Skeletal muscle satellite cell (primary cell): Measurements from ENCODE around the gene AMBRA1.
A peak's percentile ranks its signal among the peaks of the same experiment; 100 is the strongest.

Experiments used
- H3K27me3 ChIP-seq: 2 replicates; pipeline ENCODE4 v1.7.0; 2013; ENCODE audit warnings: low read length; ENCODE audit not compliant: control insufficient read depth, insufficient read depth
- H3K36me3 ChIP-seq: 2 replicates; pipeline ENCODE4 v1.7.0; 2013; ENCODE audit warnings: mild to moderate bottlenecking, control low read depth, low read length; ENCODE audit not compliant: insufficient read depth
- H3K4me1 ChIP-seq: 2 replicates; pipeline ENCODE4 v1.7.0; 2013; ENCODE audit warnings: low read length; ENCODE audit not compliant: control insufficient read depth, insufficient read depth
- H3K4me2 ChIP-seq: 2 replicates; pipeline ENCODE4 v1.7.0; 2013; ENCODE audit warnings: mild to moderate bottlenecking, low read length
- H3K4me3 ChIP-seq: 2 replicates; pipeline ENCODE4 v1.7.0; 2013; ENCODE audit warnings: low read length
- H3K9ac ChIP-seq: 2 replicates; pipeline ENCODE4 v1.7.0; 2013; ENCODE audit warnings: mild to moderate bottlenecking, low read depth, low read length, moderate library complexity
- H3K9me3 ChIP-seq: replicated peaks from 2 replicates; pipeline ENCODE4 v1.7.0; 2013; ENCODE audit warnings: mild to moderate bottlenecking, control low read depth, low read length

AMBRA1 gene

GRCh38 chr11:46612326-46612725 lies 18.5 kb upstream of the AMBRA1 start:
- peaks cover 12% of the 10 kb centered on the region for H3K4me1 ChIP-seq
- H3K9me3 ChIP-seq = no peaks in the 10 kb centered on the region
- no peaks in the 10 kb centered on the region for H3K27me3 ChIP-seq
- no peak overlapping the region for H3K4me3 ChIP-seq
- no peak overlapping the region for H3K9ac ChIP-seq
- H3K4me2 ChIP-seq = no peak overlapping the region
- H3K36me3 ChIP-seq = no peaks in the 10 kb centered on the region

DNA sequence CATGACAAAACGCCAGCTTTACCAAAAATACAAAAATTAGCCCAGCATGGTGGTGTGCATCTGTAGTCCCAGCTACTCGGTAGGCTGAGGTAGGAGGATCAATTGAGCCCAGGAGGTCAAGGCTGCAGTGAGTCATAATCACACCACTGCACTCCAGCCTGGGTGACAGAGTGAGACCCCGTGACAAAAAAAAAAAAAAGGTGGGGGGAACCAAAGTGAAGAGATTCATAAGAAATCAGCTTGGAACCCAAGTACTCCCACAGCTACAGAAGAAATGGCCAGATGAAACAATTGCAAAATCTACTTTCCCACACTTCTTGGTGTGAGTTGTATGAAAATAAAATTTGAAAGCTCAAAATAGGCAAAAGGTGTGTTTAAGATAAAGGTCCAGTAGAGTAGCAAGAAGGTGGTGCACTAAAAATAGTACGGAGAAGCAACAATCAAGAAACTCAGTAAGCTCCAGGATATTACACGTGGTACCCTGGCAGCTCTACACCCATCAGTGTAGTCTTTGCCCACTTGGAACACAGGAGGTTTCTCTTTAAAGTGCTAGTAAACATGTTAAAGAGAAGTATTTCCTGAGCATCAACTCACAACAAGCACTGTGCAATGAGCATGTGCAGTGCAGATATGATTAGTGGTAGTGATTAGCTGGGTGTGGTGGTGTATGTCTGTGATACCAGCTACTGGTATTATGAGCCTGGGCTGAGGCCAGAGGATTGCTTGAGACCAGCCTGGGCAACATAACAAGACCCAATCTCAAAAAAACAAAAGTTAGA lies 17.9 kb upstream of the AMBRA1 start:
- Histone ChIP-seq H3K4me1 (peaks cover 12% of the 10 kb centered on the region), H3K4me2 (no peak overlapping the region), H3K4me3 (no peak overlapping the region), H3K36me3 (no peaks in the 10 kb centered on the region), H3K9me3 (no peaks in the 10 kb centered on the region), H3K9ac (no peak overlapping the region), H3K27me3 (no peaks in the 10 kb centered on the region)

DNA sequence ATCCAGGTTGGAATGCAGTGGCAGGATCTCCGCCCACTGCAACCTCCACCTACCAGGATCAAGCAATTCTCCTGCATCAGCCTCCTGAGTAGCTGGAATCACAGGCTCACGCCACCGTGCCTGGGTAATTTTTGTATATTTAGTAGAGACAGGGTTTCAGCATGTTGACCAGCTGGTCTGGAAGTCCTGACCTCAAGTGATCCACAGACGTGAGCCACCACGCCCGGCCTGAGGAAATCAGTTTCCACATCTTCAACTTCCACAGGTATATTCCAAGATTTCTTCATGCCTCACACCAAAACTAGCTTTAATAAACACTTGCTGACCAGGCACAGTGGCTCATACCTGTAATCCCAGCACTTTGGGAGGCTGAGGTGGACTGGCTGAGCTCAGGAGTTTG lies 15.6 kb upstream of the AMBRA1 start:
- Histone ChIP-seq H3K4me3 (no peak overlapping the region), H3K4me2 (no peak overlapping the region), H3K4me1 (no peaks in the 10 kb centered on the region), H3K9ac (no peak overlapping the region), H3K27me3 (no peaks in the 10 kb centered on the region), H3K9me3 (no peaks in the 10 kb centered on the region), H3K36me3 (no peaks in the 10 kb centered on the region)

DNA sequence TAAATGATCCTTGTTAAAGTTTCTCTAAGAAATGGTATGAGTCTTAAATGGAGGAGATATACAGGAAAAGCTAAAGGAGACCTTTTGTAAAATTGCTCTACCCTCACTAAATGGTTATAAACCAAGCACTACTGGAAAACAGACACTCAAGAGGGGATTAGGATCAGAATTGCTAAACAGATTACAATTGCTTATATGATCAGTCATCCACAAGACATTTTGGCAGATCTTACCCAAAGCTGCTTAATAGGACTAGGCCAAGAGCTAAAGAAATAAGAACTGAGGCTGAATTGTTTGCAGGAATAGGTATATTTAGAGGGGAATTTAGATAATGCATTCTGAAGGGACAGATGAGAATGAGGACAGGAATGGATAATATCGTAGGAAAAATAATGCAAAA lies 13.7 kb upstream of the AMBRA1 start:
- Histone ChIP-seq H3K4me2 (no peak overlapping the region), H3K4me3 (no peak overlapping the region), H3K9ac (no peak overlapping the region), H3K36me3 (peaks cover 4% of the 10 kb centered on the region), H3K4me1 (no peaks in the 10 kb centered on the region), H3K9me3 (no peaks in the 10 kb centered on the region), H3K27me3 (no peaks in the 10 kb centered on the region)

- no peak overlapping the region for H3K9ac ChIP-seq
- H3K4me3 ChIP-seq = no peak overlapping the region
- H3K4me2 ChIP-seq = no peak overlapping the region
- H3K36me3 ChIP-seq = peaks cover 4% of the 10 kb centered on the region
- no peaks in the 10 kb centered on the region for H3K9me3 ChIP-seq
- no peaks in the 10 kb centered on the region for H3K27me3 ChIP-seq
- H3K4me1 ChIP-seq = peaks cover 2% of the 10 kb centered on the region
Observed at GRCh38 chr11:46604796-46605195, 11.0 kb upstream of the AMBRA1 start.

DNA sequence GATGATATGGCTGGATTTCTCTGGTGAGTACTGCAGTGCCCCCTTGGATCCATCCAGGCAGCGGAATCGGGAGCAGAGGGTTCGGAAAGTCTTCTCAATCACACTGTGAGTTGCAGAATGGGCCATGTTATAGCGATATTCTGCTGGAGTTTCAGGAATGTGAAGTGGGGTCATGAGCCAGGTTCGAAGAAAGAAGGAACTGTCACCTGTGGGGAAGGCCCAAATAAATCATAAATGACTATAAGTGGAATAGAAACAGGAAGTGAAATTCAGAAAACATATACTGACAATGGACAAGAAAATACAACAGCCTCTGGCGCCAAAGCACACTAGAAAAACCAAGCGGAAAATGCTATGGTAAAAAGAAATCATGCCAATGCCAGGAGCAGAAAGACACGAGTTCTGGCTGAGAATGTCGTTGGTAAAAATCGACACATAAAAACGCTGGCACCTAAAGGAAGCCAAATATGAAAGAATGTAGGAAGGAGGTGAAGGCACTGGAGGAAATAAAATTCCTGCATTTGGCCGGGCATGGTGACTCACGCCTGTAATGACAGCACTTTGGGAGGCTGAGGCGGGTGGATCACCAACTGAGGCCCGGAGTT lies 10.0 kb upstream of the AMBRA1 start:
- H3K9ac ChIP-seq = no peak overlapping the region
- H3K9me3 ChIP-seq = no peaks in the 10 kb centered on the region
- peaks cover 2% of the 10 kb centered on the region for H3K4me1 ChIP-seq
- peaks cover 4% of the 10 kb centered on the region for H3K36me3 ChIP-seq
- no peak overlapping the region for H3K4me2 ChIP-seq
- H3K27me3 ChIP-seq = no peaks in the 10 kb centered on the region
- no peak overlapping the region for H3K4me3 ChIP-seq

DNA sequence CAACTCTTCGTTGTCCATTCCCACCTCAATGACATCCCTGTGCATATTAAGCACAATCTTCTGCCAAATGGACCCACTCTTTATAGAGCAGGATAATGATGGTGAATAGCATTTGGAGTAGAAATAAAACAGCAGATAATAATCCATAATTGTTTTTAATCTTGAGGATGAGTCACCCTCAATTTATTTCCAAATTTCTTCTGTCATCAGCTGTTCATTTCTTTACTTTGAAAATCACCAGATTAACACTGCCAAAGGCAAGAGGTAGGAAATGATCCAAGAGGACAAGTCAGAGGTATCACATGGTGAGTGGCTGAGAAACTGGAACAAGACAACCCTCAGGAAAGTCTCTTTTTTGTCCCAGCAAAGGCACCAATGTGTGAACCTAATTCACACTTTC lies 7.3 kb upstream of the AMBRA1 start:
- Histone ChIP-seq H3K4me2 (no peak overlapping the region), H3K27me3 (no peaks in the 10 kb centered on the region), H3K4me3 (no peak overlapping the region), H3K9me3 (no peaks in the 10 kb centered on the region), H3K4me1 (peaks cover 11% of the 10 kb centered on the region), H3K36me3 (peaks cover 4% of the 10 kb centered on the region), H3K9ac (no peak overlapping the region)

DNA sequence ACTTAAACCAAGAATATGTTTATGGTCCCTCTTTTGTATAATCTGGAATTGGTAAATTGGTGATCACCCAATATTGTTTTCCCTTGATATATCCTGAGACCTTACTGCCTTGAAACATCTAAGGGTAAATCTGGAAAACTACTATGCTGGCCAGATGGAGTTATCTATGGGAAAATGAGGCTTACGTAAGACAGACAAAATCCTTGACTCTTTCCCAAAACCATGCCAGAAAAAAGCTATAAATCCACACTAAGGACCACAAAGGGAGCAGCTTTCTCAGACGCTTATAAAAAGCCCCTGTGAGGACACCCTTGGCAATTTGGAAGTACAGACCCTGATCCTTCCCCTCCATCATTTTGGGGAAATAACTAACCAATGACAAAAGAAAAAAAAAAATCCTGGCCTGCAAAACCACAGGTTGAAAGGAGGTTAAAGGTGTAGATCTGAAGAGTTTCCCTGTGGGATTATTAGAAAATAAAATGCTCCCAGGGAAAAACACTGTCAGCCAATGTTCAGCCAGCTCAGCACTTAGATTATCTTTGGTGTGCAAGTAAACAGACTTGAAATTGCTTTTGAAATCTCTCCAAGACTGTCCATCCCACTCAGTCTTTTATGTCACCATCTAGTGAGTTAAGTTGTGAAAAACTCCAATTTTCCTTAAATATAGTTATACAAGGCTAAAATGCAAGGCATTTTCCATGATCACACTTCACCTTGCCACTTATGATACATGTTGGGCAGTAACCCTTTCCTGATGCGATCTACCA lies 6.6 kb upstream of the AMBRA1 start:
- Histone ChIP-seq H3K4me3 (no peak overlapping the region), H3K36me3 (peaks cover 4% of the 10 kb centered on the region), H3K4me2 (no peak overlapping the region), H3K9me3 (no peaks in the 10 kb centered on the region), H3K9ac (no peak overlapping the region), H3K27me3 (no peaks in the 10 kb centered on the region), H3K4me1 (peaks cover 11% of the 10 kb centered on the region)

DNA sequence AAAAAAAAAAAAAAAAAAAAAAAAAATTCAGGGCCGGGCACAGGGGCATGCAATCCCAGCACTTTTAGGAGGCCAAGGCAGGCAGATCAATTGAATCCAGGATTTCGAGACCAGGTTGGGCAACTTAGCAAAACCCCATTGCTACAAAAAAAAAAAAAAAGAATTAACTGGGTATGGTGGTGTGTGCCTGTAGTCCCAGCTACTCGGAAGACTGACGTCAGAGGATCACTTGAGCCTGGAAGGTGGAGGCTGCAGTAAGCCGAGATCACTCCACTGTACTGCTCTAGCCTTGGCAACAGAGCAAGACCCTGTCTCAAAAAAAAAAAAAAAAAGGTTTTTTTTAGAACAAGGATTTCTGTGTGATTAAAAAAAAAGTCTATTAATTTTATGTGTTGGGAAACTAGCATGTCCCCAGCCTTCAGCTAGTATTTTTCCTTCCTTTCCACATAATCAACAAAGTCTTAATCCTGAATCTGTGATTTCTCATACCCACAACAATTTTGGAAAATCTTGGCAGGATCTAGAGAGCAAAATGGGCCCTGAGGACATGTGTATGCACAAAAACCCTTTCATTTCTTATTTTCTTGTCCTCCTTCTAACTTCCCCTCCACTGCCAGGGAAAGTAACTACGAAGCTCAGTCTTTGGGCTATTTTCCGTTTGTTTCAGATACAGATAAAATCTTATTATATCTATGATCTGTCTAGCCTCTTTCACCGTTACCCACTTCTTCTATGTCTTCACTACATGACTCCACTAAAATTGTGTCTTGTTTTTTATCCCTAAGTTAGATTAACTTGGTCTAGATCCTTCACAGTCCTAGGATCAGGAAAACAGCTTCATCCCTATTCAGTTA lies 5.7 kb upstream of the AMBRA1 start:
- Histone ChIP-seq H3K4me2 (no peak overlapping the region), H3K36me3 (peaks cover 4% of the 10 kb centered on the region), H3K9me3 (no peaks in the 10 kb centered on the region), H3K9ac (no peak overlapping the region), H3K27me3 (no peaks in the 10 kb centered on the region), H3K4me1 (peaks cover 11% of the 10 kb centered on the region), H3K4me3 (no peak overlapping the region)

- no peaks in the 10 kb centered on the region for H3K9me3 ChIP-seq
- no peak overlapping the region for H3K4me3 ChIP-seq
- no peaks in the 10 kb centered on the region for H3K36me3 ChIP-seq
Observed at GRCh38 chr11:46597609-46598219, 3.9 kb upstream of the AMBRA1 start.

DNA sequence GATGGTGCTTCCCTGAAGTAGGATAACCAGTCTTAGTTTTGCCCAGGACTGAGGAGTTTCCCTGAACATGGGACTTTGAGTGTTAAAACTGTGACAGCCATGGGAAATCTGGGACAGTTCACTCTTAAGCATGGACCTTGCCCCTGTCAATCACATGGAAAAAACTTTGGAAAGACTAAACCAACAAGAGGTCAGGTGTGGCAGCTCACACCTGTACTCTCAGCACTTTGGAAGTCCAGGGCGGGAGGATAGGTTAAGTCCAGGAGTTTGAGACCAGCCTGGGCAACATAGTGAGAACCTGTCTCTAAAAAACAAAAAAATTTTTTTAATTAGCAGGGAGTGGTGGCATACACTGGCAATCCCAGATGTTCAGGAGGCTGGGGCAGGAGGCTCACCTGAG lies 3.3 kb upstream of the AMBRA1 start:
- Histone ChIP-seq H3K9me3 (no peaks in the 10 kb centered on the region), H3K4me3 (no peak overlapping the region), H3K4me2 (no peak overlapping the region), H3K36me3 (no peaks in the 10 kb centered on the region), H3K27me3 (no peaks in the 10 kb centered on the region), H3K4me1 (peaks cover 17% of the 10 kb centered on the region), H3K9ac (no peak overlapping the region)

More at GRCh38 chr11:46597609-46598219, 3.9 kb upstream of the AMBRA1 start:
- Histone ChIP-seq H3K4me2 (peak overlapping the region; percentile 8), H3K9ac (no peak overlapping the region), H3K27me3 (no peaks in the 10 kb centered on the region), H3K4me1 (peaks cover 17% of the 10 kb centered on the region)
